ENCODE data around the gene BANP. TPM values are rescaled to one million over a fixed set of nuclear protein-coding genes. Genes with fewer than 3 reads are reported as not detected.
A peak's percentile ranks its signal among the peaks of the same experiment; 100 is the strongest.

The BANP gene
- total and polyA plus RNA-seq, 12 donors: 6.1 to 20.4 (median 13.5) TPM

- Histone ChIP-seq H3K4me1 (peaks cover 9 to 83% (median 54%) of the 10 kb centered on the region in 9 donors), H3K36me3 (peaks cover 0 to 14% (median 0%) of the 10 kb centered on the region in 9 donors), H3K27me3 (no peaks in the 10 kb centered on the region), H3K27ac (peak overlapping the region in 7 of 10 donors; percentile 94 to 100 (median 98)), H3K9me3 (no peaks in the 10 kb centered on the region), H3K4me3 (peak overlapping the region in 4 of 10 donors; percentile 94 to 98 (median 96))
- intact Hi-C loops (cut with DNase I): no loop called here
- TF ChIP-seq CTCF (IDR thresholded peaks at IDR 0.05): no peak
- no peak for DNase-seq
- 91 to 94% methylated on average over 16 of the region's 16 CpGs for WGBS, 2 donors
- no peak for ATAC-seq
Measured at GRCh38 chr16:87952751-87953150, 1.5 kb downstream of the BANP start.

- H3K4me1 ChIP-seq: peaks cover 9 to 75% (median 54%) of the 10 kb centered on the region in 9 donors
- H3K36me3 ChIP-seq: peaks cover 0 to 22% (median 0%) of the 10 kb centered on the region in 9 donors
- H3K4me3 ChIP-seq: peak overlapping the region in 2 of 10 donors; percentile 4 to 14
- TF ChIP-seq CTCF (IDR thresholded peaks at IDR 0.05): no peak
- 64 to 66% methylated on average over 15 of the region's 15 CpGs for WGBS, 2 donors
- ATAC-seq: no peak
- no peaks in the 10 kb centered on the region for H3K27me3 ChIP-seq
- no peaks in the 10 kb centered on the region for H3K9me3 ChIP-seq
- peak overlapping the region in 8 of 10 donors; percentile 24 to 100 (median 64) for H3K27ac ChIP-seq
- DNase-seq: no peak
- intact Hi-C loops (cut with DNase I): no loop called here
Measured at GRCh38 chr16:87953308-87954215, 2.3 kb downstream of the BANP start.

- TF ChIP-seq CTCF (IDR thresholded peaks at IDR 0.05): no peak
- peaks cover 9 to 67% (median 54%) of the 10 kb centered on the region in 9 donors for H3K4me1 ChIP-seq
- ATAC-seq: no peak
Measured at GRCh38 chr16:87954361-87954760, 3.1 kb downstream of the BANP start.

GRCh38 chr16:87954826-87955225, 3.6 kb downstream of the BANP start:
- H3K36me3 ChIP-seq: peaks cover 0 to 24% (median 0%) of the 10 kb centered on the region in 9 donors
- no peaks in the 10 kb centered on the region for H3K27me3 ChIP-seq
- H3K4me3 ChIP-seq: no peak overlapping the region
- DNase-seq: no peak
- H3K9me3 ChIP-seq: no peaks in the 10 kb centered on the region
- 71 to 75% methylated on average over 15 of the region's 15 CpGs for WGBS, 2 donors
- peaks cover 9 to 65% (median 54%) of the 10 kb centered on the region in 9 donors for H3K4me1 ChIP-seq
- ATAC-seq: no peak
- no peak for TF ChIP-seq CTCF (IDR thresholded peaks at IDR 0.05)
- peak overlapping the region in 8 of 10 donors; percentile 15 to 100 (median 64) for H3K27ac ChIP-seq
- intact Hi-C loops (cut with DNase I): no loop called here

More at GRCh38 chr16:87954361-87954760, 3.1 kb downstream of the BANP start:
- Histone ChIP-seq H3K9me3 (no peaks in the 10 kb centered on the region), H3K36me3 (peaks cover 0 to 24% (median 0%) of the 10 kb centered on the region in 9 donors), H3K4me3 (peak overlapping the region in 1 of 10 donors; percentile 14), H3K27ac (peak overlapping the region in 9 of 10 donors; percentile 15 to 100 (median 56)), H3K27me3 (no peaks in the 10 kb centered on the region)
- intact Hi-C loops (cut with DNase I): no loop called here
- WGBS, 2 donors: 76 to 79% methylated on average over 14 of the region's 14 CpGs
- no peak for DNase-seq
